D721Med (cell line): ENCODE measurements around the gene YIF1B.

Experiments
- DNase-seq: peaks from one replicate; pipeline ENCODE4 v3.0.0; 2011; ENCODE audit warnings: low spot score; ENCODE audit not compliant: insufficient read length
- FAIRE-seq: peaks from 2 replicates; lab custom pipeline; 2011; peaks lifted over from hg19 to GRCh38; lab: Jason Lieb, UNC
- TF ChIP-seq, protein P1 (sequence below): IDR thresholded peaks from 2 replicates; pipeline ENCODE4 v1.5.1; 2012; ENCODE audit warnings: mild to moderate bottlenecking, control low read depth; ENCODE audit not compliant: insufficient read depth; ENCODE audit errors: missing control alignments

YIF1B gene

GRCh38 chr19:38291855-38292254, 23.9 kb downstream of the YIF1B start:
- no peak for FAIRE-seq
- DNase-seq = no peak
- TF ChIP-seq, protein P1, sequence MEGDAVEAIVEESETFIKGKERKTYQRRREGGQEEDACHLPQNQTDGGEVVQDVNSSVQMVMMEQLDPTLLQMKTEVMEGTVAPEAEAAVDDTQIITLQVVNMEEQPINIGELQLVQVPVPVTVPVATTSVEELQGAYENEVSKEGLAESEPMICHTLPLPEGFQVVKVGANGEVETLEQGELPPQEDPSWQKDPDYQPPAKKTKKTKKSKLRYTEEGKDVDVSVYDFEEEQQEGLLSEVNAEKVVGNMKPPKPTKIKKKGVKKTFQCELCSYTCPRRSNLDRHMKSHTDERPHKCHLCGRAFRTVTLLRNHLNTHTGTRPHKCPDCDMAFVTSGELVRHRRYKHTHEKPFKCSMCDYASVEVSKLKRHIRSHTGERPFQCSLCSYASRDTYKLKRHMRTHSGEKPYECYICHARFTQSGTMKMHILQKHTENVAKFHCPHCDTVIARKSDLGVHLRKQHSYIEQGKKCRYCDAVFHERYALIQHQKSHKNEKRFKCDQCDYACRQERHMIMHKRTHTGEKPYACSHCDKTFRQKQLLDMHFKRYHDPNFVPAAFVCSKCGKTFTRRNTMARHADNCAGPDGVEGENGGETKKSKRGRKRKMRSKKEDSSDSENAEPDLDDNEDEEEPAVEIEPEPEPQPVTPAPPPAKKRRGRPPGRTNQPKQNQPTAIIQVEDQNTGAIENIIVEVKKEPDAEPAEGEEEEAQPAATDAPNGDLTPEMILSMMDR = no peak

DNA sequence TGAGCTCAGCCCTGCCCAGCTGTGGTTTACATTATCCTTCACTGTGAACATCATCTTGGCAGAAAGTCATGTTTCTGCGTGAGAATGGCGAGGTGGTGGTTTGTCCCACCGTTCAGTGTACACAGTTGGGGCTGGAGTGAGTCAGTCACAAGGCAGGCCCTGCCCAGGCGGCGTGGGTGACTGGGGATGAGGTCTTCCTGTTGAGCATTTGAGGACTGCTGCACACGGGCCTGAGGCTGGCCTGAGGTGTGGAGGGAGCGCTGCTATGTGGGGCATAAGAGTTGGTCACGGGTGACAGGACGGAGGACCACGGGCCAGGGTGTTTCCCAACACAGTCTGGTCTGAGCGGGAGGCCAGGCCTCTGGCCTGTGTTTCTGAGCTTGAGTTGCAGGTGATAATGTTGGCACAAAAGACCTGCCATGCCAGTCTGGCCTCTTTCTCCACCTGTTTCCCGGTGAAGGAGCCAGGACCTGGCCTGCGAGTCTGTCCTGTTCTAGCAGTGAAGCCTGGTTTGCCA, 25.1 kb downstream of the YIF1B start:
- FAIRE-seq (no peak), DNase-seq (no peak)
- TF ChIP-seq, protein P1 = no peak

DNA sequence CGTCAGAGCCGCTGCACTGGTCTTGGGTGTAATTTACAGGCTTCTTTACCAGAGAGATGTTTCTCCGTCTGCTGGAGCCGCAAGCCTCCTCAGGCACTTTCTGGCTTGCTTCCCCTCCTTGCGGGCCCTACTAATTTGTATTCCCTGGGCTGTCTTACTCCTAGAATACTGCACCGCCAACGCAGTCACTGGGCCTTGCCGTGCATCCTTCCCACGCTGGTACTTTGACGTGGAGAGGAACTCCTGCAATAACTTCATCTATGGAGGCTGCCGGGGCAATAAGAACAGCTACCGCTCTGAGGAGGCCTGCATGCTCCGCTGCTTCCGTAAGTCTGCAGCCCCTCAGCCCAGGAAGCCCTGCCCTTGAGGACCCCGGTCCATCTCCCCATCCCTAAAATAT, 25.8 kb downstream of the YIF1B start:
- no peak for DNase-seq
- no peak for FAIRE-seq

GRCh38 chr19:38288123-38288855, 27.5 kb downstream of the YIF1B start:
- DNase-seq = no peak
- no peak for FAIRE-seq
- TF ChIP-seq, protein P1 = no peak

More for the DNA sequence above, 25.8 kb downstream of the YIF1B start:
- TF ChIP-seq, protein P1 = no peak

GRCh38 chr19:38287604-38288003, 28.1 kb downstream of the YIF1B start:
- no peak for DNase-seq
- no peak for FAIRE-seq
- TF ChIP-seq, protein P1 = no peak

DNA sequence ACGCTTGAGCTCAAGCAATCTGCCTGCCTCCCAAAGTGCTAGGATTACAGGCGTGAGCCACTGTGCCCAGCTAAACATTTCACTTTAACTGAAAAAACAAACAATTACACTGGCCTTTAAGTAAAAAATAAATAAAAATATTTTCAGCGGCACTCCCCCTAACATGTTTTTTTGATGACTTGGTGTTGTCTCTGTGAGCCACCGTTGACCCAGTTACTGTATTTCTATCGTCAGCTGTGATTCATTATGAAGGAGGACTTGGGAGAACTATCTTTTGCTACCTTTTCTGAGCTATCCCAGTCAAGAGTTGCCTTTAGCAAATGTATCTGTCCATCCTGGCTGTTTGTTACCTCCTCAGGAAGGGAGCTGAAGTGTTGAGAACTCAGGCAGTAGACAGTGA, 30.2 kb downstream of the YIF1B start:
- FAIRE-seq (no peak), DNase-seq (no peak)
- TF ChIP-seq, protein P1 = no peak

GRCh38 chr19:38284422-38284821, 31.3 kb downstream of the YIF1B start:
- FAIRE-seq = no peak
- TF ChIP-seq, protein P1 = no peak
- no peak for DNase-seq
